HCT116 (cell line): Measurements from ENCODE around the gene SEMA4D. TPM values are rescaled to one million over a fixed set of nuclear protein-coding genes. Genes with fewer than 3 reads are reported as not detected.

ENCODE experiments used
- ATAC-seq: fragments of 200-7000 bp; cut with Tn5 transposase; 2 replicates; pipeline ENCODE4 v1.9.1; 2020; ENCODE audit warnings: mild to moderate bottlenecking, moderate library complexity
- BruUV-seq: library from RNA; stranded (reverse); fragments of 400-500 nt; replicated peaks from 2 replicates; lab custom pipeline; 2021; lab: Mats Ljungman, UMichigan
- CTCF ChIA-PET: fragments of 300-600 bp; sonication (Branson Sonifier 250); formaldehyde crosslinking; loops from one replicate; lab custom pipeline; 2021; ENCODE audit warnings: antibody characterized with exemption; lab: Charles Lee
- POLR2A ChIA-PET: fragments of 300-600, 350-600 bp; sonication (Branson Sonifier 250); formaldehyde crosslinking; loops from one replicate; lab custom pipeline; 2021; ENCODE audit warnings: antibody characterized with exemption; lab: Charles Lee
- RAD21 ChIA-PET, 2 experiments: fragments of 300-600 bp; sonication (Branson Sonifier 250); formaldehyde crosslinking; loops; one replicate each; lab custom pipeline; 2023; ENCODE audit warnings: low total read pairs in 2 of 2; ENCODE audit not compliant: uncharacterized antibody in 2 of 2, unreplicated experiment in 2 of 2, low non-redundant PET in 1 of 2; lab: Charles Lee
- DNase-seq: peaks from one replicate; pipeline ENCODE4 v3.0.0-alpha.2; 2010; ENCODE audit warnings: low read depth, low spot score
- H2AFZ ChIP-seq: fragments of 200-600 bp; shearing (Covaris generic), sonication (generic); 2 replicates; pipeline ENCODE4 v1.6.1; 2017; ENCODE audit warnings: low read depth, mixed run types, mixed read lengths, antibody characterized with exemption, low read length; ENCODE audit not compliant: poor library complexity, severe bottlenecking
- H3K27ac ChIP-seq: 2 replicates; pipeline ENCODE4 v1.5.1; 2012; ENCODE audit warnings: low read depth, low read length
- H3K27me3 ChIP-seq: fragments of 200-600 bp; sonication (generic); 2 replicates; pipeline ENCODE4 v1.6.1; 2016; ENCODE audit warnings: mixed run types, low read length, mixed read lengths; ENCODE audit not compliant: insufficient read depth
- H3K36me3 ChIP-seq, 2 experiments: fragments of 200-500 bp in 1 of 2; fragments of 200-600 bp in 1 of 2; sonication (Bioruptor generic) in 1 of 2; sonication (generic) in 1 of 2; 2 replicates each; pipeline versions ENCODE4 v1.5.1 to v1.6.1; 2014 to 2016; ENCODE audit warnings: low read length in 2 of 2, inconsistent platforms in 1 of 2, mixed read lengths in 1 of 2, mixed run types in 1 of 2; ENCODE audit not compliant: insufficient read depth in 2 of 2, control insufficient read depth in 1 of 2
- H3K4me1 ChIP-seq, 2 experiments: fragments of 200-600 bp in 1 of 2; sonication (generic) in 1 of 2; 2 replicates each; pipeline versions ENCODE4 v1.5.1 to v1.6.1; 2012 to 2017; ENCODE audit warnings: low read length in 2 of 2, inconsistent platforms in 1 of 2, mild to moderate bottlenecking in 1 of 2, mixed read lengths in 1 of 2, mixed run types in 1 of 2, moderate library complexity in 1 of 2; ENCODE audit not compliant: insufficient read depth in 2 of 2, control insufficient read depth in 1 of 2
- H3K4me2 ChIP-seq: fragments of 200-600 bp; sonication (generic); 2 replicates; pipeline ENCODE4 v1.6.1; 2017; ENCODE audit warnings: mixed run types, low read length, mixed read lengths
- H3K4me3 ChIP-seq, 2 experiments: fragments of 200-600 bp in 1 of 2; sonication (generic) in 1 of 2; replicated peaks in 1 of 2; 2 replicates each; pipeline ENCODE4 v1.5.1; 2011 to 2016; ENCODE audit warnings: low read length in 2 of 2, control low read depth in 1 of 2, low read depth in 1 of 2, mild to moderate bottlenecking in 1 of 2, mixed read lengths in 1 of 2, mixed run types in 1 of 2
- H3K79me2 ChIP-seq: fragments of 200-600 bp; sonication (generic); 2 replicates; pipeline ENCODE4 v1.6.1; 2017; ENCODE audit warnings: mild to moderate bottlenecking, mixed run types, low read length, moderate library complexity, mixed read lengths; ENCODE audit not compliant: insufficient read depth
- H3K9ac ChIP-seq: fragments of 200-600 bp; sonication (generic); 2 replicates; pipeline ENCODE4 v1.6.1; 2016; ENCODE audit warnings: low read length, mixed read lengths
- H3K9me2 ChIP-seq: fragments of 200-600 bp; sonication (generic), shearing (Covaris generic); 2 replicates; pipeline ENCODE4 v1.6.1; 2017; ENCODE audit warnings: mixed run types, mild to moderate bottlenecking, moderate library complexity; ENCODE audit not compliant: insufficient read depth
- H3K9me3 ChIP-seq, 2 experiments: fragments of 200-500 bp in 1 of 2; fragments of 200-600 bp in 1 of 2; sonication (Bioruptor generic) in 1 of 2; sonication (generic) in 1 of 2; 2 replicates each; pipeline ENCODE4 v1.6.1; 2014 to 2017; ENCODE audit warnings: low read length in 2 of 2, mixed read lengths in 2 of 2, inconsistent platforms in 1 of 2, low read depth in 1 of 2, mild to moderate bottlenecking in 1 of 2, mixed run types in 1 of 2, moderate library complexity in 1 of 2; ENCODE audit not compliant: control insufficient read depth in 1 of 2, insufficient read depth in 1 of 2
- H4K20me1 ChIP-seq: fragments of 200-600 bp; sonication (generic), shearing (Covaris generic); 2 replicates; pipeline ENCODE4 v1.6.1; 2017; ENCODE audit warnings: mixed run types, mild to moderate bottlenecking, moderate library complexity; ENCODE audit not compliant: insufficient read depth
- ELF1 ChIP-seq: IDR thresholded peaks from 2 replicates; pipeline ENCODE4 v1.6.1; 2012; ENCODE audit warnings: low read depth, borderline replicate concordance
- EZH2phosphoT487 ChIP-seq: fragments of 200-600 bp; IDR thresholded peaks from 2 replicates; pipeline ENCODE4 v1.6.1; 2018; ENCODE audit warnings: antibody characterized with exemption, borderline replicate concordance
- FOSL1 ChIP-seq: IDR thresholded peaks from 2 replicates; pipeline ENCODE4 v1.6.1; 2012; ENCODE audit warnings: low read depth
- JUND ChIP-seq: IDR thresholded peaks from 2 replicates; pipeline ENCODE4 v1.6.1; 2012
- POLR2A ChIP-seq: IDR thresholded peaks from 2 replicates; pipeline ENCODE4 v1.7.0; 2011; ENCODE audit warnings: borderline replicate concordance; ENCODE audit not compliant: insufficient read depth, insufficient read length; ENCODE audit errors: extremely low read depth
- POLR2AphosphoS5 ChIP-seq: IDR thresholded peaks from 2 replicates; pipeline ENCODE4 v1.6.1; 2011; ENCODE audit warnings: mild to moderate bottlenecking, low read depth, low read length, moderate library complexity
- RAD21 ChIP-seq: IDR thresholded peaks from 2 replicates; pipeline ENCODE4 v1.6.1; 2012; ENCODE audit warnings: low read depth, mild to moderate bottlenecking
- SIN3A ChIP-seq: IDR thresholded peaks from 2 replicates; pipeline ENCODE4 v1.6.1; 2012; ENCODE audit warnings: low read depth
- SP1 ChIP-seq: IDR thresholded peaks from 2 replicates; pipeline ENCODE4 v1.6.1; 2012; ENCODE audit warnings: low read depth
- SRF ChIP-seq: IDR thresholded peaks from 2 replicates; pipeline ENCODE4 v1.6.1; 2012; ENCODE audit warnings: low read depth
- TCF7L2 ChIP-seq: IDR thresholded peaks from 2 replicates; pipeline ENCODE4 v1.7.0; 2011; ENCODE audit warnings: borderline replicate concordance, inconsistent platforms; ENCODE audit not compliant: insufficient read depth, insufficient read length; ENCODE audit errors: extremely low read depth
- ZFX ChIP-seq: fragments of 450-650 bp; IDR thresholded peaks from 2 replicates; pipeline ENCODE4 v1.6.1; 2017
- intact Hi-C: fragments of 100-400 bp; cut with micrococcal nuclease; formaldehyde crosslinking; loops from 2 replicates; pipeline ENCODE4 v1.10.0; 2022
- total RNA-seq: library from RNA; stranded (reverse); gene quantifications from one replicate; pipeline ENCODE4 v1.2.1, GENCODE V29; 2021; ENCODE audit not compliant: unreplicated experiment
- TF ChIP-seq, protein P1 (sequence below): IDR thresholded peaks from 2 replicates; pipeline ENCODE4 v1.6.1; 2012

SEMA4D gene
- total RNA-seq, 1 experiment from 2014 or later, result 32.0 TPM

- no peak overlapping the region for H3K4me2 ChIP-seq
- BruUV-seq, result no TSS peak
- H3K79me2 ChIP-seq, result no peaks in the 10 kb centered on the region
- H3K4me1 ChIP-seq, result no peaks in the 10 kb centered on the region
- peaks cover 0 to 6% of the 10 kb centered on the region in 2 experiments; a peak in 2 of 4 replicates for H3K36me3 ChIP-seq
- DNase-seq (no peak), ATAC-seq (no peak)
- H3K9me3 ChIP-seq, result no peaks in the 10 kb centered on the region
- intact Hi-C loops, result no loop called here
- H3K9ac ChIP-seq, result no peak overlapping the region
- no peak for TF ChIP-seq POLR2A
- TF ChIP-seq RAD21, result no peak
- no peak for TF ChIP-seq POLR2AphosphoS5
- no peak for TF ChIP-seq EZH2phosphoT487
- no peak for TF ChIP-seq ZFX
- TF ChIP-seq FOSL1, result no peak
- CTCF ChIA-PET, result no interaction called here
- no peaks in the 10 kb centered on the region for H3K27me3 ChIP-seq
- no peak overlapping the region for H3K27ac ChIP-seq
- H2AFZ ChIP-seq, result no peak overlapping the region
- no peaks in the 10 kb centered on the region for H4K20me1 ChIP-seq
- H3K4me3 ChIP-seq, result no peak overlapping the region
- POLR2A ChIA-PET, result no interaction called here
- H3K9me2 ChIP-seq, result no peaks in the 10 kb centered on the region
- RAD21 ChIA-PET, result no interaction called here
These were observed 110.6 kb downstream of the SEMA4D start for GRCh38 chr9:89387197-89387849.

- Histone ChIP-seq H3K36me3 (peaks cover 0 to 4% of the 10 kb centered on the region in 2 experiments; a peak in 2 of 4 replicates), H3K27ac (no peak overlapping the region), H4K20me1 (no peaks in the 10 kb centered on the region), H3K9me3 (no peaks in the 10 kb centered on the region), H3K79me2 (no peaks in the 10 kb centered on the region), H2AFZ (no peak overlapping the region), H3K9ac (no peak overlapping the region), H3K9me2 (no peaks in the 10 kb centered on the region), H3K27me3 (no peaks in the 10 kb centered on the region), H3K4me3 (no peak overlapping the region), H3K4me1 (no peaks in the 10 kb centered on the region), H3K4me2 (no peak overlapping the region)
- intact Hi-C loops, result no loop called here
- DNase-seq (no peak), ATAC-seq (no peak)
- no TSS peak for BruUV-seq
- TF ChIP-seq SIN3A (no peak), ELF1 (no peak), RAD21 (no peak), JUND (no peak), POLR2AphosphoS5 (no peak), SP1 (no peak), ZFX (no peak), TCF7L2 (no peak), SRF (no peak)
- TF ChIP-seq, protein P1, sequence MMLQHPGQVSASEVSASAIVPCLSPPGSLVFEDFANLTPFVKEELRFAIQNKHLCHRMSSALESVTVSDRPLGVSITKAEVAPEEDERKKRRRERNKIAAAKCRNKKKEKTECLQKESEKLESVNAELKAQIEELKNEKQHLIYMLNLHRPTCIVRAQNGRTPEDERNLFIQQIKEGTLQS, result no peak
- CTCF ChIA-PET, result no interaction called here
- RAD21 ChIA-PET, result no interaction called here
- POLR2A ChIA-PET, result no interaction called here
These were observed 111.1 kb downstream of the SEMA4D start for GRCh38 chr9:89386797-89387196.
